Ovary (tissue), 9 donors: Measurements from ENCODE around the gene KCNK4. TPM values are rescaled to one million over a fixed set of nuclear protein-coding genes. Genes with fewer than 3 reads are reported as not detected.

Experiments used
- DNase-seq, 5 donors: peaks; one replicate each; pipeline ENCODE4 v3.0.0-alpha.2; 2019 to 2020
- H3K27ac ChIP-seq, 2 donors: fragments of 200-600 bp; one replicate each; pipeline versions ENCODE4 v1.5.1 to v1.8.0; 2019 to 2022
- H3K27me3 ChIP-seq: fragments of 200-600 bp; one replicate; pipeline ENCODE4 v1.8.0; 2022
- H3K36me3 ChIP-seq: fragments of 200-600 bp; sonication (generic); one replicate; pipeline ENCODE4 v1.5.1; 2019
- H3K4me1 ChIP-seq: one replicate; pipeline ENCODE4 v1.8.1; 2013; ENCODE audit warnings: mild to moderate bottlenecking, moderate library complexity; ENCODE audit not compliant: insufficient read depth
- H3K4me3 ChIP-seq: fragments of 200-600 bp; sonication (generic); one replicate; pipeline ENCODE4 v1.5.1; 2017
- H3K9me3 ChIP-seq, 2 donors: fragments of 200-600 bp in 1 of 2; sonication (generic) in 1 of 2; one replicate each; pipeline versions ENCODE4 v1.5.1 to v1.8.1; 2013 to 2019; ENCODE audit warnings: mild to moderate bottlenecking in 1 of 2, moderate library complexity in 1 of 2
- EP300 ChIP-seq: sonication (generic); formaldehyde crosslinking; IDR thresholded peaks from one replicate; pipeline ENCODE4 v1.6.1; 2017; ENCODE audit warnings: antibody characterized with exemption
- POLR2A ChIP-seq: fragments of 450-650 bp; IDR thresholded peaks from one replicate; pipeline ENCODE4 v1.6.1; 2017; ENCODE audit warnings: antibody characterized with exemption, mild to moderate bottlenecking, moderate library complexity
- WGBS, 3 donors: extraction: QIAGEN DNeasy Blood & Tissue Kit in 1 of 3; methylation state at CpG; one replicate each; pipeline versions ENCODE4 v1.1.5 to v1.1.7; 2013 to 2017; 5-methylcytosine and 5-hydroxymethylcytosine counted together
- intact Hi-C, 4 donors: fragments of 100-400 bp; cut with DNase I; formaldehyde crosslinking; loops; one replicate each; pipeline versions ENCODE4 v1.11.0 to v1.15.1; 2022 to 2023
- polyA plus RNA-seq, 2 donors: library from polyadenylated mRNA; stranded (reverse); fragments of 200-250 nt in 1 of 2; fragments of 350-450 nt in 1 of 2; fragmentation: Illumina TruSeq in 1 of 2; extraction: RNeasy Lipid Tissue Mini Kit (QIAGEN cat#74804) in 1 of 2; gene quantifications; one replicate each; pipeline ENCODE4 v1.2.3, GENCODE V29; 2013 to 2014
- total RNA-seq, 7 donors: library from RNA; depleted of rRNA in 2 of 7; stranded (reverse); fragments of >200 nt in 2 of 7; fragmentation: NEBNext Ultra II Directional in 3 of 7; extraction: Animal tissue kit (Norgen Biotek cat#: 25700) in 3 of 7; gene quantifications; one replicate each; pipeline versions ENCODE4 v1.1.0 to v1.2.4, GENCODE V29; 2016 to 2023
- TF ChIP-seq, protein P1 (sequence below), 3 donors: fragments of 450-650 bp in 2 of 3; fragments of 200-600 bp in 1 of 3; IDR thresholded peaks; one replicate each; pipeline versions ENCODE4 v1.5.1 to v1.8.0; 2016 to 2022; ENCODE audit warnings: antibody characterized with exemption in 3 of 3, mild to moderate bottlenecking in 1 of 3
- donor health status: DM: no; HTN: no; CAD: no; lungs with moderate emphysema.
- donor health status: DM: no; HTN: no; CAD: no.
- donor health status: Bipolar disorder and iron deficiency.
- donor health status: DM: yes; HTN: yes; CAD: no.
- donor health status: DM: no; HTN: no; CAD: no.
- donor health status: DM: yes; HTN: yes; CAD: no.

The KCNK4 gene
- total and polyA plus RNA-seq, 9 donors = not detected

DNA sequence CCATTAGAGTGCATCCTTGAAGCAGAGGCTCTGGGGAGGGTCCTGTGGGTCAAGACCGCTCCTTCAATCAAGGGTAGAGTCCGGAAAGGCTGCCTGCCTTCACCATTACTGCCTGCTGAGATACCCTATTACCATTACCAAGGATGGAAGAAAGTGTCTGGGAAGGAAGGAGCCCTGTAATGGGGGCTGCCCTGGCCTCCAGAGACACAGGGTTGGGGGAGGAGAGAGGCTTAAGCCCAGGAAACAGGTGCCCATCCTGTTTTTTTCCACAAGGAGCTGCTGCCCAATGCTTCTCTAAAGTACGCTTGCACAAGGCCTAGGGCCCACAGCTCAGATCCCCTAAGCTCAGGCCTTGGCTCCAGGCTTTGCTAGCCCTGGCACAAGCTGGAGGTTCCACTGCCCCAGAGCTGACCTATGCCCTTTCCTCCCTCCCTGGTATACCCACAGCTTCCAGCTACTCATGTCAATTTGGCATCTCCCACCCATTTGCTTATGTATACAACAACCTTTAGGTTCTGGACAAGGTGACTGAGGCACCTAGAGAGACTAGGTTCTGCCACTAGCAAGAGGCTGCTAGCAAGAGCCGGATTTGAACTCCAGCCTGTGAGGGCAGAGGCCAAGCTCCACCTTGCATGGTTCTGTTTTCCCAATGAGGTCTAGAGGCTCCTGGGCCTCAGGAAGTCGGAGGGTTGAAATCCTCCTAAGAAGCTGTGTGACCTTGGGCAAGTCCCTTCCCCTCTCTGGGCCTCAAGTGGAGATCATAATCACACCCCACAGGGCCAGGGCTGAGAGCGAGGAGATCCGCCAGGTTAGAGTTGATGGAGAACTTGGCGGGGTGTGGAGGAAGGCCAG lies 41.3 kb upstream of the KCNK4 start:
- no peak for DNase-seq
- 84 to 86% (median 85%) methylated on average over 8 of the region's 8 CpGs for WGBS, 3 donors
- Histone ChIP-seq H3K27ac (no peak overlapping the region), H3K27me3 (no peaks in the 10 kb centered on the region), H3K9me3 (no peaks in the 10 kb centered on the region), H3K4me3 (no peak overlapping the region), H3K36me3 (no peaks in the 10 kb centered on the region), H3K4me1 (peaks cover 15% of the 10 kb centered on the region)
- no peak for TF ChIP-seq POLR2A
- TF ChIP-seq, protein P1, sequence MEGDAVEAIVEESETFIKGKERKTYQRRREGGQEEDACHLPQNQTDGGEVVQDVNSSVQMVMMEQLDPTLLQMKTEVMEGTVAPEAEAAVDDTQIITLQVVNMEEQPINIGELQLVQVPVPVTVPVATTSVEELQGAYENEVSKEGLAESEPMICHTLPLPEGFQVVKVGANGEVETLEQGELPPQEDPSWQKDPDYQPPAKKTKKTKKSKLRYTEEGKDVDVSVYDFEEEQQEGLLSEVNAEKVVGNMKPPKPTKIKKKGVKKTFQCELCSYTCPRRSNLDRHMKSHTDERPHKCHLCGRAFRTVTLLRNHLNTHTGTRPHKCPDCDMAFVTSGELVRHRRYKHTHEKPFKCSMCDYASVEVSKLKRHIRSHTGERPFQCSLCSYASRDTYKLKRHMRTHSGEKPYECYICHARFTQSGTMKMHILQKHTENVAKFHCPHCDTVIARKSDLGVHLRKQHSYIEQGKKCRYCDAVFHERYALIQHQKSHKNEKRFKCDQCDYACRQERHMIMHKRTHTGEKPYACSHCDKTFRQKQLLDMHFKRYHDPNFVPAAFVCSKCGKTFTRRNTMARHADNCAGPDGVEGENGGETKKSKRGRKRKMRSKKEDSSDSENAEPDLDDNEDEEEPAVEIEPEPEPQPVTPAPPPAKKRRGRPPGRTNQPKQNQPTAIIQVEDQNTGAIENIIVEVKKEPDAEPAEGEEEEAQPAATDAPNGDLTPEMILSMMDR (IDR thresholded peaks at IDR 0.05) = no peak
- TF ChIP-seq EP300 = no peak
- intact Hi-C loops = loop anchor here in 1 of 4 donors (5.0 kb wide), 1 partner anchor 47 kb away; no protein-coding TSS in a partner anchor

DNA sequence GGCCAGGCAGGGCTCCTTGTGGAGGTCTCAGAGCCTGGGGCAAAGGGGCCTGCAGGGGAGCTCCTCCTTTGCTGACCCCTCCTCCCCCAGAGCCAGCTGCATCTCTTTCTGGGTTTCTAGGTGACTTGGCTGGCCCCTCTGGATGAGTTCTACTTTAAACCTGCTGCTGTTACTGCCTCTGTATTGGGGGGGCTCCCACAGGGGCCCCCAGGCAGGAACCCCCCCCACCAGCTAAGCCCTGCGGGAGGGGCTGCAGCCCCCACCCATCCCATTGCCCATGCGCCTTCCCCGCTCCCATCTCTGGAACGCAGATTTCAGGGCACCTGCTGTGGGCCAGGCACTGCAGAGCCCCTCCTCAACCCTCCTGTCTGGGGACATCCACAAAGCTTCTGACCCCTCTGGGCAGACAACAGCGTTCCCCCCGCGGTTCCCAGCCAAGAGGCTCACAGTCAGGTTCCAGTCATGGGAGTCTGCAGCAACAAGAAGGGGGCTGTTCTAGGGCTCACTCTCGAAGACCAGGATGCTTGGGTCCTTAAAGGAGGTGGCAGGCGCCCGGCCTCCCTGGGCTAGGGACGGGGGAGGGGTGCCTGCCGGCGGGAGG lies 40.6 kb upstream of the KCNK4 start:
- Histone ChIP-seq H3K9me3 (no peaks in the 10 kb centered on the region), H3K27ac (peak overlapping the region in 1 of 2 donors; percentile 35), H3K4me1 (peaks cover 15% of the 10 kb centered on the region), H3K36me3 (no peaks in the 10 kb centered on the region), H3K4me3 (peak overlapping the region; percentile 64), H3K27me3 (no peaks in the 10 kb centered on the region)
- no peak for TF ChIP-seq POLR2A
- TF ChIP-seq, protein P1 (IDR thresholded peaks at IDR 0.05) = no peak
- TF ChIP-seq EP300 = no peak
- intact Hi-C loops = loop anchor here in 1 of 4 donors (5.0 kb wide), 1 partner anchor 48 kb away; no protein-coding TSS in a partner anchor
- 15 to 16% (median 15%) methylated on average over 12 to 13 of the region's 13 CpGs for WGBS, 3 donors
- DNase-seq = no peak

DNA sequence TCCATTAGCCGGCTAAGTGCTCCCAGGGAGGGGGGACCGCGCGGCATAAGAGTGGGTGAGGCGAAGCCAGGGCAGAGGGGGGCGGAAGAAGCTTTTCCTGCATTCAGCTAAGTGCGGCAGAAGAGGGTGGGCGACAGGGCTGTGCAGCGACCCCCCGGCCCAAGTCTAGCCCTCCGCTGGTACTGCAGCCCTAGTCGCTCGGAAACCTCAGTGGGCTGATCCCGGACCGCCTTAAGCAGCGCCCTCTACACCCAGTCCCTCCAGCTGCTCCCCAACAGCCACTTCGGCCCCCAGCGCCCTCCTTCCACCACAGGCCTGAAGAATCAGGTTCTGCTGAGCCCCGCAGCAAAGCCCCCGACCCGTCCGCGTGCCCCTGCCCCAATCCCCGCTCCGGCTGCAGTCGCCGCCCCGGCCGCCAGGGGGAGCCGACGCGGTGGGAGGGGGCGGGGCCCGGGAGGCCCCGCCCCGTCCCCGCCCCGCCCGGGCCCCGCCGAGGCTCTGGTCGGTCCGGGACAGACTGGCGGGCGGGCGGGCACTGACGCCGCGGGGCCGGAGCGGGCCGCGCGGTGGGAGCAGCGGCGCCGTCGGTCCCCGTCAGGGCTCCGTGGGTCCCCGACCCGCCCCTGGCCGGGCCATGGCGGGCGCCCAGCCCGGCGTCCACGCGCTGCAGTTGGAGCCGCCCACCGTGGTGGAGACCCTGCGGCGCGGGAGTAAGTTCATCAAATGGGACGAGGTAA lies 39.9 kb upstream of the KCNK4 start, which contains the start of gene PLCB3:
Gene PLCB3 (plus strand): TSS at position 515 of the 737 bp plus-strand sequence. CDS start 120 bp downstream, at position 635.
- no peak for TF ChIP-seq EP300
- TF ChIP-seq, protein P1 (IDR thresholded peaks at IDR 0.05) = peak; percentile 61 to 91 (median 89)
- peak; percentile 60 for TF ChIP-seq POLR2A
- H3K4me3 ChIP-seq = peak within 1 kb of the TSS; percentile 64
- intact Hi-C loops = loop anchor here in 1 of 4 donors (5.0 kb wide), 1 partner anchor 49 kb away; no protein-coding TSS in a partner anchor
- DNase-seq = peak in 4 of 5 donors; percentile 70 to 84 (median 78)
- no peaks in the 10 kb centered on the region for H3K9me3 ChIP-seq
- no peaks in the 10 kb centered on the region for H3K36me3 ChIP-seq
- H3K27ac ChIP-seq = peak within 1 kb of the TSS; percentile 32 to 35
- peaks cover 10% of the 10 kb centered on the region for H3K4me1 ChIP-seq
- H3K27me3 ChIP-seq = no peaks in the 10 kb centered on the region
- 0 to 2% (median 1%) methylated on average over 34 to 75 of the region's 75 CpGs for WGBS, 3 donors

DNA sequence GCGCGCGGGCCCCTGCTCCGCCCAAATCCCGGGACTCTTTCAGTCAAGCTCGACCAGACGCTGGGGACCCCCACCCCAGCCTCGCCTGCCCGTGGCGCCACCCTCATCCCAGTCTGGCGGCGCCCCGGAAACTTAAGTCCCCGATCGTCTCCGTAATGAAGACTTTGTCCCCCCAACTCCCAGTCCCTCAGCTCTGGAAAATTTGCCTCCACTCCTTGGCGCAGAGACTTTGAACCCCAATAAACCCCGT lies 39.4 kb upstream of the KCNK4 start:
- H3K9me3 ChIP-seq = no peaks in the 10 kb centered on the region
- H3K4me1 ChIP-seq = peaks cover 10% of the 10 kb centered on the region
- no peaks in the 10 kb centered on the region for H3K36me3 ChIP-seq
- intact Hi-C loops = loop anchor here in 1 of 4 donors (5.0 kb wide), 1 partner anchor 49 kb away; no protein-coding TSS in a partner anchor
- H3K4me3 ChIP-seq = peak overlapping the region; percentile 64
- H3K27ac ChIP-seq = peak overlapping the region; percentile 28 to 32
- TF ChIP-seq POLR2A (no peak), EP300 (no peak)
- TF ChIP-seq, protein P1 (IDR thresholded peaks at IDR 0.05) = no peak
- WGBS, 3 donors = 0 to 1% (median 0%) methylated on average over 13 to 18 of the region's 18 CpGs
- DNase-seq = no peak
- H3K27me3 ChIP-seq = no peaks in the 10 kb centered on the region
